GM18508 (cell line): ENCODE measurements around the gene EML6.

Experiments
- ATAC-seq: cut with Tn5 transposase; IDR thresholded peaks from one replicate; pipeline ENCODE4 v1.9.1; 2021; ENCODE audit warnings: moderate number of reproducible peaks; ENCODE audit not compliant: insufficient read depth, unreplicated experiment

Gene EML6

DNA sequence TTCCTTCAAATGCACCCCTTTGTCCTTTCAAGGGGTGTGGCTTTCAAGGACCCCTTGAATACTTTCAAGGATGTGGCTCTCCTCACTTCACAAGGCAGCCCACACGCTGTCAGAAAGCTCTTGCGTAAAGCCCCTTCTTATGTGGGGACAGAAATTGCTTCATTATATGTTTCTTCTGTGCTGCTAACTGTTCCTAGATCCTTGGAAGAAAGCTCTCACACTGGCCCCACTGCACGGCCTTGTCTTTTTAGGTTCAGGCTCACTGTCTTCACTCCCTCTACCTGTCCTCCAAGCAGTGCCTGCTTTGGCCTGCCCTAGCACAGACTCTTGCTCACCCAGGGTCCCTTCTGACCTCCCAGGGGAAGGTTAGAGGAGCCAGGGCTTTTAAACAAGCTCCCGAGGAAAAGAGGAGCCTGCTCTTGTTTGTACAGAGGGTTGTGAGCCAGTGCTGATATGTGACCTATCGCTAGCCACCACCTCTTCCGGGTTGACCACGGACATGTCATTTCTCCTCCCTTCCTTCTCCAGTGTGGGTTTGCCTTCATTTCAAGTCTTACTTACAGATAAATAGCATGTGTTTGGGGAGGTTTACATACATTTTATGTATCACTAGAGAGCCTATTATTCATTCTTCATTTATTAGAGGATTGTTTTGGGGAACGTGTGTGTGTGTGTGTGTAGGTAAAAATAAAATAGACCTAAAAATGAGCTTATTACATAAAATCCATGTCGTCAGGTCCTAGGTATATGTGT lies 232.1 kb downstream of the EML6 start:
- no peak for ATAC-seq

- ATAC-seq: no peak
Measured at GRCh38 chr2:54956111-54956627, 232.7 kb downstream of the EML6 start.

- ATAC-seq: no peak
Measured at GRCh38 chr2:54957321-54957999, 234.0 kb downstream of the EML6 start.

- ATAC-seq: no peak
Measured at GRCh38 chr2:54958717-54959371, 235.4 kb downstream of the EML6 start.

GRCh38 chr2:54960164-54960563 lies 236.7 kb downstream of the EML6 start:
- no peak for ATAC-seq

DNA sequence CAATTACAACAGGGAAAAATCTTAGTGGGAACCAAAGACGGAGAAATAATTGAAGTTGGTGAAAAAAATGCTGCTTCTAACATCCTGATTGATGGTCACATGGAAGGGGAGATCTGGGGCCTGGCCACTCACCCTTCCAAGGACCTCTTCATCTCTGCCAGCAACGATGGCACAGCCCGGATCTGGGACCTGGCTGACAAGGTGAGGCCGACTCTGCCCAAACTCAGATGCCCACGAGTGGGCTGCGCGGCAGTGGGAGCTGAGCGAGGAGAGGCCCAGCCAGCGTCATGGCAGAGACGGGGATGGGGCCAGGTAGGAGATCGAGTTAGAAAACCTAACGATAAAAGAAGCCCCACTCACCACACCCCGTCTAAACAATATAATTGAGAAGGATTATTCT lies 239.0 kb downstream of the EML6 start:
- no peak for ATAC-seq

DNA sequence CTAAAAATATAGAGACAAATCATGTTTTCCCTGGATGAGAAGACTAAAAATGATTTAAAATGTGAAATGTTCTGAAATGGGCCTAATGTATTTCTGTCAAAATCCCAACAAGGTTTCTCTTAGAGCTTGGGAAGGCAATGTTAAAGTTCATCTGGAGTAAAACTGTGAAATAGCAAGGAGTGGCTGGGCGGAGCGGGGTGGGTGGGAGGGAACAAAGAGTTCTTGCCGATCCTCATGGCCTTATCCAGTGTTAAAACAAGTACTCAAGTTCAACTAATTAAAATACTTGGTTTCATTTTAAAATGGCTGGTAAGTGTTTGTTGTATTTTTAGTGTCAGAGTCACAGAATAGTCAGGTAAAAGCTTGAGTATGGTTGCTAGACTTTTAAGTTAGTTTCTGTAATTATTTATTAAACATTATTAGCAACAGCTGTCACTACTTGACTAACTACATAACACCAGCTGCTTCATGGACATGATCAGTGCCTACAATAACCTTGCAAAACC lies 239.5 kb downstream of the EML6 start:
- no peak for ATAC-seq

GRCh38 chr2:54963476-54963875 lies 240.0 kb downstream of the EML6 start:
- ATAC-seq: no peak

GRCh38 chr2:54964271-54964670 lies 240.8 kb downstream of the EML6 start:
- no peak for ATAC-seq

GRCh38 chr2:54964816-54965215 lies 241.4 kb downstream of the EML6 start:
- no peak for ATAC-seq

DNA sequence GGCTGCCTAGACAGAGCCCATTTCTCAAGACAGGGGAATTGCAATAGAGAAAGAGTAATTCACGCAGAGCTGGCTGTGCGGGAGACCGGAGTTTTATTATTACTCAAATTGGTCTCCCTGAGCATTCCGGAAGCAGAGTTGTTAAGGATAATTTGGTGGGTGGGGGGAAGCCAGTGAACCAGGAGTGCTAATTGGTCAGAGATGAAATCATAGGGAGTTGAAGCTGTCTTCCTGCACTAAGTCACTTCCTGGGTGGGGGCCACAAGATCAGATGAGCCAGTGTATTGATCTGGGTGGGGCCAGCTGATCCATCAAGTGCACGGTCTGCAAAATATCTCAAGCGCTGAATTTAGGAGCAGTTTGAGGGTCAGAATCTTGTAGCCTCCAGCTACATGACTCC lies 242.0 kb downstream of the EML6 start:
- no peak for ATAC-seq

- no peak for ATAC-seq
Measured at GRCh38 chr2:54966165-54966832, 242.8 kb downstream of the EML6 start.

- ATAC-seq: no peak
Measured at GRCh38 chr2:54966837-54967236, 243.4 kb downstream of the EML6 start.

- ATAC-seq: no peak
Measured at GRCh38 chr2:54967269-54967668, 243.8 kb downstream of the EML6 start.

- no peak for ATAC-seq
Measured at GRCh38 chr2:54967759-54968365, 244.4 kb downstream of the EML6 start.

DNA sequence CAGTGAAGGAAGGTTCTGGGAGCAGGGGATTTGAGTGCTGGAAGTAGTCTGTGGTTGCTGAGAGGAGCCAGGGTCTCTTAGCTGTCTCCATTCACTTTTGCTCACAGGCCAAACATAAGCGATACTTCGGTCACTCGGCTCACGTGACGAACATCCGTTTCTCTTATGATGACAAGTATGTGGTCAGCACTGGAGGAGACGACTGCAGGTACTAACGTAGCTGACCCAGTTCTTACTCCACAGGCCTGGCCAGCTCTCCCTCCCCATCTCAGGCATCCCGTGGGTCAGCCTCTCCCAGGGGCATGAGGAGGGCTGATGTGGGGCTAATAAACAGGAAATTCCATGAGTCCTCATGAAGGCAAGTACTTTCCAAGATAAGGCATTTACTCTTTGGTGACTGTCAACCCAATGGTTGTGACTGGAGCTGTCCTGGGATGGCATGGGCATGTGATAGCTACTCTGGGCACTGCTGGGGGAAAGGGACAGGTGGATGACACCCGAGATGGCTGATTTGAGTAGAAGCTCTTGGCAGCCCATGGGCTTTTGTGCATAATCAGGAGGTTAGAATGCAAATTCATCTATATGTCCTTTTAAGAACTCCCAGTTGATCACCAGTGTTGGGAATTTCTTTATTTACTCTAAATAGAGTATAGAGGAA lies 245.2 kb downstream of the EML6 start:
- no peak for ATAC-seq

- ATAC-seq: no peak
Measured at GRCh38 chr2:54969295-54969939, 246.0 kb downstream of the EML6 start.

DNA sequence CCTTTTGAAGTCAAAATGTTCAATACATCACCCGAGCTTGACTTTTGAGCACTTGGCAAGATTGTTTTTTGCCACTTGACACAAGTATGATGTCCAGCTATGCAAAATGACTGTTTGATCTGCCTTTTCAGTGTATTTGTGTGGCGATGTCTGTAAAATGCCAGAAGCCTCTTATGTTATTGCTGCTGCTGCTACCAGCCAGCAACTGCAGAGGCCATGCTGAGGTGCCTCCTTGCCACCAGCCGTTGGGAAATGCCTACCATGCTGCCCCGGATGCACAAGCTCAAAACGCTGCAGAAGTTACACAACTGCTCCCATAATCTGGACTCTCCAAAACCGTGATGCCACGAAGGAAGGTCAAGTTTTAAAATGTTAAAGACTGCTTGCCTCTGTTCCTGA lies 246.5 kb downstream of the EML6 start:
- no peak for ATAC-seq

- ATAC-seq: no peak
Measured at GRCh38 chr2:54975175-54975574, 251.7 kb downstream of the EML6 start.
